ENCODE data around the gene GABARAP. TPM values are rescaled to one million over a fixed set of nuclear protein-coding genes. Genes with fewer than 3 reads are reported as not detected.

Gene GABARAP
- total and polyA plus RNA-seq, 10 of the 15 experiments (the other 5 are each of a cell fraction or from before 2014, with no cell fraction given), result 134 to 613 (median 285) TPM

- no peak for TF ChIP-seq PRDM15 (CRISPR knock-in tag; IDR thresholded peaks at IDR 0.05)
- TF ChIP-seq E4F1 (IDR thresholded peaks at IDR 0.05; ENCODE audit: borderline replicate concordance, partially characterized antibody), result peak; percentile 70
- peak; percentile 92 for TF ChIP-seq ATF3 (IDR thresholded peaks at IDR 0.05; ENCODE audit: borderline replicate concordance, extremely low read depth, low read depth, low read length)
- TF ChIP-seq HDAC6 (IDR thresholded peaks at IDR 0.05; ENCODE audit: unreplicated experiment), result no peak
Measured at GRCh38 chr17:7242717-7243452, 636 bp upstream of the GABARAP start (continued).

Data from GM12878 (cell line).